ENCODE measurements around the gene RABEP2. TPM values are rescaled to one million over a fixed set of nuclear protein-coding genes. Genes with fewer than 3 reads are reported as not detected.
"Not testable (repeated sequence)": the region's sequence is repeated elsewhere in the genome, so short reads cannot be mapped to it uniquely, and the experiment has no call there.

Gene RABEP2
- total RNA-seq, 1 donor from 2014 or later, result 20.3 TPM

DNA sequence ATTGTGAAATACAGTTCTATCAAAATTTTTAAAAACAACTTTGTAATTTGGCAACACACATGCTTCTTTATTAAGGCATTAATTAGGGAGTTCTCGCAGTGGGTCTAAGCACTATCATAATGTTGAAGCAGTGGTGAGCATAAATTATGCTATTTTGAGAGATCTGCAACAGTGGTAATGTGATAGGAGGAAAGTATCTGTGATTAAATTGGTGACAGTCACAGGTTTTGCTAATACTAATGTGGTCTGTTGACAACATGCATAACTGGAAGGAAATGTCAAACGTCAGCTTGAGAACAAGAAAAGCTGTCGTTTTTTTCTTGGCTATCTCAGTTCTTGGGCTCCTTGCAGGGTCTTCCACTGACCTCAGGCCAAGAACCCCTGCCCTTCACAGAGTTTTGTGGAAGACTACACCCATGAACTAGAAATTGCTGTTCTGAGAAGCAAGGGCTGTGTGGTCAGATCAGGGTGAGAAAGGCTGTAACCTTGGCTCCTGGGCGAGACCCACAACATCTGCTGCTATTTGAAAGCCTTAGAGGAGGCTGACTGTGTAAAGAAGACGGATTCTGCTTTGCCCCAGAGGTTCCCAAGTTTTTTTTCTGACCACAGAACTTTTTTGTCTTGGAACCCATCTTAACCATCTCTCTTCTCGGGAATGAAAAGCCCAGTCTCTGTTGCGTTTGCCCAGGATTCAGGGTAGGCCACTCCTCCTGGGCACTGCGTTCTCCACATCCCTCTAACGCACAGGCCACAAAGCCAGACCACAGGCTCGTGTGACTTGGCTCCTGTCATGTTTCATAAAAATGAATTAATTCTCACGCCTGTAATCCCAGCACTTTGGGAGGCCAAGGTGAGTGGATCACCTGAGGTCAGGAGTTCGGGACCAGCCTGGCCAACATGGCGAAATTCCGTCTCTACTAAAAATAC, 32.8 kb downstream of the RABEP2 start:
- no peak for FAIRE-seq
- TF ChIP-seq, protein P1, sequence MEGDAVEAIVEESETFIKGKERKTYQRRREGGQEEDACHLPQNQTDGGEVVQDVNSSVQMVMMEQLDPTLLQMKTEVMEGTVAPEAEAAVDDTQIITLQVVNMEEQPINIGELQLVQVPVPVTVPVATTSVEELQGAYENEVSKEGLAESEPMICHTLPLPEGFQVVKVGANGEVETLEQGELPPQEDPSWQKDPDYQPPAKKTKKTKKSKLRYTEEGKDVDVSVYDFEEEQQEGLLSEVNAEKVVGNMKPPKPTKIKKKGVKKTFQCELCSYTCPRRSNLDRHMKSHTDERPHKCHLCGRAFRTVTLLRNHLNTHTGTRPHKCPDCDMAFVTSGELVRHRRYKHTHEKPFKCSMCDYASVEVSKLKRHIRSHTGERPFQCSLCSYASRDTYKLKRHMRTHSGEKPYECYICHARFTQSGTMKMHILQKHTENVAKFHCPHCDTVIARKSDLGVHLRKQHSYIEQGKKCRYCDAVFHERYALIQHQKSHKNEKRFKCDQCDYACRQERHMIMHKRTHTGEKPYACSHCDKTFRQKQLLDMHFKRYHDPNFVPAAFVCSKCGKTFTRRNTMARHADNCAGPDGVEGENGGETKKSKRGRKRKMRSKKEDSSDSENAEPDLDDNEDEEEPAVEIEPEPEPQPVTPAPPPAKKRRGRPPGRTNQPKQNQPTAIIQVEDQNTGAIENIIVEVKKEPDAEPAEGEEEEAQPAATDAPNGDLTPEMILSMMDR (IDR thresholded peaks at IDR 0.05; ENCODE audit: insufficient read depth, low read length, severe bottlenecking), result no peak
- no peaks in the 10 kb centered on the region for H3K36me3 ChIP-seq (ENCODE audit: control insufficient read depth, insufficient read depth, low read length)
- DNase-seq (ENCODE audit: low read depth), result no peak
- H3K4me3 ChIP-seq (ENCODE audit: low read depth, low read length), result no peak overlapping the region
- H3K27me3 ChIP-seq (ENCODE audit: control insufficient read depth, insufficient read depth, low read length), result no peaks in the 10 kb centered on the region

DNA sequence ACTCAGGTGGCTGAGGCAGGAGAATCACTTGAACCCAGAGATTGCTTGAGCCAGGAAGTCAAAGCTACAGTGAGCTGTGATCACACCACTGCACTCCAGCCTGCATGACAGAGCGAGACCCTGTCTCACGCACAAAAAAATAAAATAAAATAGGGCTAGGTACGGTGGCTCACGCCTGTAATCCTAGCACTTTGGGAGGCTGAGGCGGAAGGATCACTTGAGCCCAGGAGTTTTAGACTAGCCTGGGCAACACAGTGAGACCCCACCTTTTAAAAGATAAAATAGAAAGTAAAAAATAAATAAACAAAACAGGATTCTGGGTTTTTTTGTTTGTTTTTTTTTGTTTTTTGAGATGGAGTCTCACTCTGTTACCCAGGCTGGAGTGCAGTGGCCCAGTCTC, 34.7 kb downstream of the RABEP2 start:
- H3K36me3 ChIP-seq (ENCODE audit: control insufficient read depth, insufficient read depth, low read length); H3K27me3 ChIP-seq (ENCODE audit: control insufficient read depth, insufficient read depth, low read length); H3K4me3 ChIP-seq (ENCODE audit: low read depth, low read length); DNase-seq (ENCODE audit: low read depth); FAIRE-seq: not testable (repeated sequence)

DNA sequence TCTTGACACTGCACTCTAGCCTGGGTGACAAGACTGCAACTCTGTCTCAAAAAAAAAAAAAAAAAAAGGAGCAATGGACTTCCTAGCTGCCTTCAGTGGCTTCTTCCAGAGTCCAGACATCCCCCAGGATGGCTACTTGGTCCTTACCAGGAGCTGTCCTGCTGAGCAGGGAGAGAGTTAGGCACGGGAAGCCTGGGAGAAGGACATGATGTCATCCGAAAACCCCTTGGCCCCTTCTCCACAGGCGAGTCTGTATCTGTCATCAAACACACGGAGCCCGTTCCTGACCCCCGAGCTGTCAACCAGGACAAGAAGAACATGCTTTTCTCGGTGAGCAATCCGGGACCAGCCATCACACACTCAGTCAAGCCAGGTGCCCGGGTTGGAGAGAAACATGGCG, 38.1 kb downstream of the RABEP2 start:
- Histone ChIP-seq H3K4me3 (ENCODE audit: low read depth, low read length) (no peak overlapping the region), H3K36me3 (ENCODE audit: control insufficient read depth, insufficient read depth, low read length) (no peaks in the 10 kb centered on the region), H3K27me3 (ENCODE audit: control insufficient read depth, insufficient read depth, low read length) (no peaks in the 10 kb centered on the region)
- FAIRE-seq (no peak), DNase-seq (ENCODE audit: low read depth) (no peak)
- TF ChIP-seq, protein P1 (IDR thresholded peaks at IDR 0.05; ENCODE audit: insufficient read depth, low read length, severe bottlenecking), result no peak

DNA sequence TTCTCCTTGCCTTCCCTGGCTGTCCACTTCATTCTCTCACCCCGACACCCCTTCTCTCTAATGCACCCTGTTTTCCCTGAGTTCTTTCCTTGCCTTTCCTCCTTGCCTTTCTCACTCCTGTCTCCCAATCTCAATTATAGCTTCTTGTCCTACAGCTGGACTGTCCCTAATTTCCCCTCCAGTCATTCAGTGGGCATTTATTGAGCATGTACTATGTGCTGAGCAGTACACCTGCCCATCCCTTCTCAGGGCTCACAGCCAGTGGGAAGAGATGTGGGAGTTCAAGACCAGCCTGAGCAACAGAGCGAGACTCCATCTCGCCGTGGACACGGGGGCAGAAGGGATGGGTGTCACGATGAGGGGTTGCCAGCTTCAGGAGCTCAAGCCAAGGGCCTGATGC, 41.0 kb downstream of the RABEP2 start:
- FAIRE-seq, result no peak
- Histone ChIP-seq H3K4me3 (ENCODE audit: low read depth, low read length) (no peak overlapping the region), H3K27me3 (ENCODE audit: control insufficient read depth, insufficient read depth, low read length) (peaks cover 2% of the 10 kb centered on the region), H3K36me3 (ENCODE audit: control insufficient read depth, insufficient read depth, low read length) (no peaks in the 10 kb centered on the region)
- no peak for DNase-seq (ENCODE audit: low read depth)
- TF ChIP-seq, protein P1 (IDR thresholded peaks at IDR 0.05; ENCODE audit: insufficient read depth, low read length, severe bottlenecking), result no peak

DNA sequence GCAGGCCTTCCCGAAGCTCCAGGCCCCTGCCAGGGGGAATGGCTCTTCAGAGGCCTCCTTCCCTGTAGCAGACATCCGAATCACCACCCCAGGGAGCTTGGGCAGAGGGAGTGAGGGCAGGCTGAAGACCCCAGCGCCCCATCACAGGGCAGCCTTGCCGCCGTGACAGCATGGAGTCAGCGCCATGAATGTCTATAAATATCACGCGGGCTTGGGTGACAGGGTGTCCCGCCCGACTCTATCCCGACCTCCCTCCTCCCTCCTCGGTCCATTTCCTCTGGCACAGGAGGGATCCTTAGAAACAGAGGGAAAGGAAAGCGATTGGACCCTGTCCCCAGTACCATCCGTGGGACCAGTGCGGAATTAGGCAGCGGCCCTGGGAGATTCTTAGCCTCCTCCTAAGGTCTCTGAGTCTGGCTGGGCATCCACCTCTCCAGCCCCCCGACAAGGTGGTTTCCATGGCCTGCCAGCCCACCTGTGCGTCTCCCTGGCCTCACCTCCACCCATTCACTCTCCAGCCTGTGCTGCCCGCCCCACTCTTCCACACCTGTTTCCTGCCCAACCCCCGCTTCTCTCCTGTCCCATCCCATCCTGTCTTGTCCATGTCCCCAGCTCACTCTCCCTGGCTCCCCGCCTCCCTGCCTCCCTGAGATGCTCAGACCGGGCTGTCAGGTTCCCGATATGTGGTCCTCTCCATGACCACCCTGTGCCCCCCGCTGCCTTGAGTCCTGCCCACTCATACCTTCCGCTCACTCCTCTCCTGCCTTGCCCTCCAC, 41.6 kb downstream of the RABEP2 start:
- peaks cover 2% of the 10 kb centered on the region for H3K27me3 ChIP-seq (ENCODE audit: control insufficient read depth, insufficient read depth, low read length)
- FAIRE-seq, result no peak
- no peak overlapping the region for H3K4me3 ChIP-seq (ENCODE audit: low read depth, low read length)
- no peaks in the 10 kb centered on the region for H3K36me3 ChIP-seq (ENCODE audit: control insufficient read depth, insufficient read depth, low read length)
- no peak for DNase-seq (ENCODE audit: low read depth)
- TF ChIP-seq, protein P1 (IDR thresholded peaks at IDR 0.05; ENCODE audit: insufficient read depth, low read length, severe bottlenecking), result no peak

DNA sequence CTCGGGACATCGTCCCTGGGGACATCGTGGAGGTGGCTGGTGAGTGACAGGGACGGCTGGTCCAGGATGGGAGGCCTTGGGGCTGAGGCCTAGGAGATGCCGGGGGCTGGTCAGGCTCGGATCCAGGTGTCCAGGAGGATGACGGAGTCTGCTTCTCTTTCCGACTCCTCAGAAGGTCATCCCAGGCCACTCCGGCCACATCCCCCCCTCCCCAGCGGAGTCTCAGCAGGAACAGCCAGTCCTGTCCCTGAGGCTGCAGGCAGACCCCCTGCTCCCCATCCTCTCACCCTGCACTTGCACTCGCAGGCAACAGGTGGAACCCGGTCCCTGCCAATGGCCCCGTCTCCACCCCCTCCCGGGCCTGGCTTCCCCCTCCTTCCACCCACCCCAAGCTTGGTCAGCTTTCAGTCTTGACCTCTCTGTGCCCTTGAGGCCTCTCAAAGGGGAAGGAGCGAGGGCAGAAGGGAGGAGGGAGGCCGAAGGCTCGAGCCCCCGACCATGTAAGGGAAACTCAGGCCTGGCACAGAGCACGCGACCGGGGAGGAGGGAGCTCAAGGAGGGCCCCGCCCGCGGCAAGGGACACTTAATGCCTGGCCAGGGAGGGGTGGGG, 42.4 kb downstream of the RABEP2 start:
- Histone ChIP-seq H3K27me3 (ENCODE audit: control insufficient read depth, insufficient read depth, low read length) (peaks cover 2% of the 10 kb centered on the region), H3K36me3 (ENCODE audit: control insufficient read depth, insufficient read depth, low read length) (no peaks in the 10 kb centered on the region), H3K4me3 (ENCODE audit: low read depth, low read length) (no peak overlapping the region)
- DNase-seq (ENCODE audit: low read depth) (no peak), FAIRE-seq (no peak)
- TF ChIP-seq, protein P1 (IDR thresholded peaks at IDR 0.05; ENCODE audit: insufficient read depth, low read length, severe bottlenecking), result no peak

DNA sequence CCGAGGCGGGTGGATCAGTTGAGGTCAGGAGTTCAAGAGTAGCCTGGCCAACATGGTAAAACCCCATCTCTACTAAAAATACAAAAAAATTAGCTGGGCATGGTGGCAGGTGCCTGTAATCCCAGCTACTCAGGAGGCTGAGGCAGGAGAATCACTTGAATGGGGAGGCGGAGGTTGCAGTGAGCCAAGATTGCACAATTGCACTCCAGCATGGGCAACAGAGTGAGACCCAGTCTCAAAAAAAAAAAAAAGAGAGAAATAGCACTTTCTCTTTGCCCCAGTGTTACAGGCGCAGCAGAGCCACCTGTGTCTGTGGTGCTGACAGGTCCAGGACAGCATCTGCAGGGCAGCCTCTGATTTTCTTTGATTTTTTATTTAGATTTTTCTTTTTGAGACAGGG, 43.5 kb downstream of the RABEP2 start:
- H3K36me3 ChIP-seq (ENCODE audit: control insufficient read depth, insufficient read depth, low read length); H3K27me3 ChIP-seq (ENCODE audit: control insufficient read depth, insufficient read depth, low read length); H3K4me3 ChIP-seq (ENCODE audit: low read depth, low read length); DNase-seq (ENCODE audit: low read depth); FAIRE-seq: not testable (repeated sequence)

All from bronchial epithelial cell (primary cell).